ENCODE data around the gene MLX. TPM values are rescaled to one million over a fixed set of nuclear protein-coding genes. Genes with fewer than 3 reads are reported as not detected.

The MLX gene
- total RNA-seq, 1 experiment from 2014 or later = 37.5 TPM

GRCh38 chr17:42560246-42560645 is 6.7 kb upstream of the MLX start:
- Histone ChIP-seq H3K4me3 (ENCODE audit: low read depth, low read length) (no peak overlapping the region), H3K4me1 (peaks cover 9% of the 10 kb centered on the region), H3K27me3 (replicated peaks; ENCODE audit: control insufficient read depth, insufficient read depth, low read length) (no peaks in the 10 kb centered on the region), H3K9me3 (no peaks in the 10 kb centered on the region), H3K36me3 (ENCODE audit: control insufficient read depth, insufficient read depth, low read length) (peaks cover 4% of the 10 kb centered on the region; the same call in 1 of the 2 replicates)
- intact Hi-C loops (cut with micrococcal nuclease; ENCODE audit: unreplicated experiment) = no loop called here
- Mint-ChIP-seq H3K9me3 (ENCODE audit: unreplicated experiment) (no peaks in the 10 kb centered on the region), H3K36me3 (ENCODE audit: insufficient read depth, unreplicated experiment) (peaks cover 45% of the 10 kb centered on the region), H3K27ac (ENCODE audit: unreplicated experiment) (no peak overlapping the region), H3K4me1 (ENCODE audit: low read depth, unreplicated experiment) (peaks cover 13% of the 10 kb centered on the region), H3K4me3 (ENCODE audit: unreplicated experiment) (no peak overlapping the region), H3K27me3 (ENCODE audit: insufficient read depth, unreplicated experiment) (no peaks in the 10 kb centered on the region)
- no TSS peak for BruUV-seq (replicated peaks)
- DNase-seq = no peak
- ChIA-PET POLR2A (no interaction called here), CTCF (no interaction called here)
- no peak for TF ChIP-seq CTCF (IDR thresholded peaks at IDR 0.05; ENCODE audit: insufficient read depth in 1 of 2, low read depth in 1 of 2, low read length in 1 of 2, severe bottlenecking in 1 of 2, unreplicated experiment in 1 of 2)

DNA sequence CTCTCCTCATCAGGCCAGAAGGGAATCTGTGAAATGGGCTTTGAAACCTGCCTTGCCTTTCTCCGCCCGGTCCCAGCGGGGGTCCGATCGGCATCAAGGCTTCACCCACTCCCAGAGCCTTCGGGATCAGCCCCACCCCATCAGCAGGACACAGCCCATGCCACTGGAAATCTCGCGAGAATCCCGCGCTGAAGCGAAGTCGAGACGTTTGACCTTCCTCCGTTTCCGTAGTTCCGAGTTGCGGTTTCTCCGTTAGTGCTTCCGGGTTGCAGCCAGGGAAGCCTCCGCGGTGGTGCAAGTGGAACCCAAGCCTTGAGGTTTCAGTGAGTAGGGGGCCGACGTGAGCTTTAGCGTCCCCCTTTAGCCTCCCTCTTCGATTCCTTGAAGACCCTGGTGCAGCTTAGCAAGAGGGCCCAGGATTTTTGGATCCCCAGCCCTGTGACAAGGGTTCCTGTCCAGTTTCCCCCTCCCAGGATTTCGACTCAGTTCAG is 5.0 kb upstream of the MLX start, which contains the start of gene COASY:
Gene COASY (plus strand): TSS at position 252 of the 491 bp plus-strand sequence. CDS start 475 bp downstream, outside the sequence.
- intact Hi-C loops (cut with micrococcal nuclease; ENCODE audit: unreplicated experiment) = loop anchor here (1.0 kb wide), 1 partner anchor 15 kb away; the partner anchor contains the start of gene PSMC3IP
- no peaks in the 10 kb centered on the region for H3K9me3 ChIP-seq
- no TSS peak for BruUV-seq (replicated peaks)
- ChIA-PET POLR2A (interaction anchor here (0.9 kb wide), 1 partner anchor 26 kb away, joined by 4 read pairs; the partner anchor contains the start of gene NAGLU), CTCF (no interaction called here)
- H3K4me3 ChIP-seq (ENCODE audit: low read depth, low read length) = peak within 1 kb of the TSS; percentile 78
- peaks cover 13% of the 10 kb centered on the region for H3K4me1 Mint-ChIP-seq (ENCODE audit: low read depth, unreplicated experiment)
- H3K27ac Mint-ChIP-seq (ENCODE audit: unreplicated experiment) = peak within 1 kb of the TSS; percentile 93
- peak; percentile 97 to 99 for DNase-seq
- no peaks in the 10 kb centered on the region for H3K9me3 Mint-ChIP-seq (ENCODE audit: unreplicated experiment)
- no peaks in the 10 kb centered on the region for H3K27me3 ChIP-seq (replicated peaks; ENCODE audit: control insufficient read depth, insufficient read depth, low read length)
- H3K27me3 Mint-ChIP-seq (ENCODE audit: insufficient read depth, unreplicated experiment) = no peaks in the 10 kb centered on the region
- H3K36me3 ChIP-seq (ENCODE audit: control insufficient read depth, insufficient read depth, low read length) = peaks cover 4% of the 10 kb centered on the region; the same call in 1 of the 2 replicates
- peak within 1 kb of the TSS; percentile 77 for H3K4me3 Mint-ChIP-seq (ENCODE audit: unreplicated experiment)
- peaks cover 13% of the 10 kb centered on the region for H3K4me1 ChIP-seq
- H3K36me3 Mint-ChIP-seq (ENCODE audit: insufficient read depth, unreplicated experiment) = peaks cover 62% of the 10 kb centered on the region
- no peak for TF ChIP-seq CTCF (IDR thresholded peaks at IDR 0.05; ENCODE audit: insufficient read depth in 1 of 2, low read depth in 1 of 2, low read length in 1 of 2, severe bottlenecking in 1 of 2, unreplicated experiment in 1 of 2)

- no peaks in the 10 kb centered on the region for H3K27me3 Mint-ChIP-seq (ENCODE audit: insufficient read depth, unreplicated experiment)
- H3K9me3 Mint-ChIP-seq (ENCODE audit: unreplicated experiment) = no peaks in the 10 kb centered on the region
- H3K4me3 Mint-ChIP-seq (ENCODE audit: unreplicated experiment) = peak overlapping the region; percentile 77
- Histone ChIP-seq H3K36me3 (ENCODE audit: control insufficient read depth, insufficient read depth, low read length) (peaks cover 4% of the 10 kb centered on the region; the same call in 1 of the 2 replicates), H3K9me3 (no peaks in the 10 kb centered on the region), H3K27me3 (replicated peaks; ENCODE audit: control insufficient read depth, insufficient read depth, low read length) (no peaks in the 10 kb centered on the region), H3K4me3 (ENCODE audit: low read depth, low read length) (peak overlapping the region; percentile 78), H3K4me1 (peaks cover 13% of the 10 kb centered on the region)
- ChIA-PET POLR2A (interaction anchor here (0.6 to 0.9 kb wide), 2 partner anchors 27 kb away, joined by 3 to 4 read pairs; partner anchors contain the start of gene NAGLU), CTCF (no interaction called here)
- peaks cover 68% of the 10 kb centered on the region for H3K36me3 Mint-ChIP-seq (ENCODE audit: insufficient read depth, unreplicated experiment)
- TF ChIP-seq CTCF (IDR thresholded peaks at IDR 0.05; ENCODE audit: insufficient read depth in 1 of 2, low read depth in 1 of 2, low read length in 1 of 2, severe bottlenecking in 1 of 2, unreplicated experiment in 1 of 2) = no peak
- DNase-seq = peak; percentile 62 to 71
- H3K27ac Mint-ChIP-seq (ENCODE audit: unreplicated experiment) = peak overlapping the region; percentile 93
- TSS peak; percentile 56 for BruUV-seq (replicated peaks)
- intact Hi-C loops (cut with micrococcal nuclease; ENCODE audit: unreplicated experiment) = loop anchor here (1.0 kb wide), 1 partner anchor 15 kb away; the partner anchor contains the start of gene PSMC3IP
- H3K4me1 Mint-ChIP-seq (ENCODE audit: low read depth, unreplicated experiment) = peaks cover 16% of the 10 kb centered on the region
These were observed 4.3 kb upstream of the MLX start for GRCh38 chr17:42562388-42563142.
